Osteocyte (in vitro differentiated cells): ENCODE results near the gene CTXN3. TPM values are rescaled to one million over a fixed set of nuclear protein-coding genes. Genes with fewer than 3 reads are reported as not detected.

Experiments
- DNase-seq: peaks from one replicate; pipeline ENCODE4 v3.0.0; 2021; ENCODE audit warnings: mixed read lengths; ENCODE audit not compliant: unreplicated experiment; ENCODE audit errors: extremely low spot score
- H3K27ac Mint-ChIP-seq: one replicate; pipeline ENCODE4 v1.8.0; 2021; ENCODE audit warnings: mild to moderate bottlenecking, mixed read lengths; ENCODE audit not compliant: unreplicated experiment
- H3K27me3 Mint-ChIP-seq: one replicate; pipeline ENCODE4 v1.8.0; 2021; ENCODE audit warnings: mixed read lengths; ENCODE audit not compliant: unreplicated experiment
- H3K36me3 Mint-ChIP-seq: one replicate; pipeline ENCODE4 v1.8.0; 2021; ENCODE audit warnings: mixed read lengths; ENCODE audit not compliant: unreplicated experiment
- H3K4me1 Mint-ChIP-seq: one replicate; pipeline ENCODE4 v1.8.0; 2021; ENCODE audit warnings: mixed read lengths; ENCODE audit not compliant: unreplicated experiment
- H3K4me3 Mint-ChIP-seq: one replicate; pipeline ENCODE4 v1.8.0; 2021; ENCODE audit warnings: mild to moderate bottlenecking, moderate library complexity, mixed read lengths; ENCODE audit not compliant: unreplicated experiment
- H3K9me3 Mint-ChIP-seq: one replicate; pipeline ENCODE4 v1.8.0; 2021; ENCODE audit warnings: mixed read lengths; ENCODE audit not compliant: unreplicated experiment
- CTCF ChIP-seq: fragments of 200-600 bp; sonication (generic); IDR thresholded peaks from 2 replicates; pipeline ENCODE4 v1.5.0; 2021; ENCODE audit warnings: antibody characterized with exemption, mild to moderate bottlenecking, moderate library complexity
- total RNA-seq: library from RNA; stranded (reverse); gene quantifications from 2 replicates; pipeline ENCODE4 v1.2.1, GENCODE V29; 2021

The CTXN3 gene
- total RNA-seq, 1 donor from 2014 or later, result not detected

- no peaks in the 10 kb centered on the region for H3K9me3 Mint-ChIP-seq
- no peak for TF ChIP-seq CTCF
- H3K36me3 Mint-ChIP-seq, result no peaks in the 10 kb centered on the region
- no peak for DNase-seq
- no peak overlapping the region for H3K27ac Mint-ChIP-seq
- no peaks in the 10 kb centered on the region for H3K27me3 Mint-ChIP-seq
- H3K4me1 Mint-ChIP-seq, result peaks cover 17% of the 10 kb centered on the region
- H3K4me3 Mint-ChIP-seq, result no peak overlapping the region
Measured at GRCh38 chr5:127664093-127664492, 15.2 kb downstream of the CTXN3 start.

- no peak overlapping the region for H3K4me3 Mint-ChIP-seq
- no peak for DNase-seq
- peaks cover 10% of the 10 kb centered on the region for H3K4me1 Mint-ChIP-seq
- H3K27ac Mint-ChIP-seq, result no peak overlapping the region
- H3K36me3 Mint-ChIP-seq, result no peaks in the 10 kb centered on the region
- no peak for TF ChIP-seq CTCF
- H3K9me3 Mint-ChIP-seq, result no peaks in the 10 kb centered on the region
- peaks cover 2% of the 10 kb centered on the region for H3K27me3 Mint-ChIP-seq
Measured at GRCh38 chr5:127665641-127666040, 16.8 kb downstream of the CTXN3 start.

GRCh38 chr5:127666043-127666716, 17.3 kb downstream of the CTXN3 start:
- no peaks in the 10 kb centered on the region for H3K36me3 Mint-ChIP-seq
- H3K4me3 Mint-ChIP-seq, result no peak overlapping the region

GRCh38 chr5:127667926-127668325, 19.0 kb downstream of the CTXN3 start:
- H3K4me3 Mint-ChIP-seq, result no peak overlapping the region
- H3K4me1 Mint-ChIP-seq, result peaks cover 10% of the 10 kb centered on the region
- H3K27ac Mint-ChIP-seq, result no peak overlapping the region
- H3K27me3 Mint-ChIP-seq, result peaks cover 2% of the 10 kb centered on the region
- no peak for TF ChIP-seq CTCF
- no peaks in the 10 kb centered on the region for H3K36me3 Mint-ChIP-seq
- no peaks in the 10 kb centered on the region for H3K9me3 Mint-ChIP-seq
- no peak for DNase-seq

More at GRCh38 chr5:127666043-127666716, 17.3 kb downstream of the CTXN3 start:
- peaks cover 10% of the 10 kb centered on the region for H3K4me1 Mint-ChIP-seq
- DNase-seq, result no peak
- peak overlapping the region; percentile 54 for H3K27ac Mint-ChIP-seq
- H3K9me3 Mint-ChIP-seq, result no peaks in the 10 kb centered on the region
- no peak for TF ChIP-seq CTCF
- peaks cover 2% of the 10 kb centered on the region for H3K27me3 Mint-ChIP-seq

GRCh38 chr5:127671218-127671617, 22.3 kb downstream of the CTXN3 start:
- H3K27ac Mint-ChIP-seq, result no peak overlapping the region

More at GRCh38 chr5:127671218-127671617, 22.3 kb downstream of the CTXN3 start:
- H3K4me3 Mint-ChIP-seq, result no peak overlapping the region
- H3K27me3 Mint-ChIP-seq, result peaks cover 2% of the 10 kb centered on the region
- H3K9me3 Mint-ChIP-seq, result peaks cover 7% of the 10 kb centered on the region
- DNase-seq, result no peak
- H3K36me3 Mint-ChIP-seq, result no peaks in the 10 kb centered on the region
- peaks cover 11% of the 10 kb centered on the region for H3K4me1 Mint-ChIP-seq
- TF ChIP-seq CTCF, result no peak
